ENCODE data around the gene S1PR3. TPM values are rescaled to one million over a fixed set of nuclear protein-coding genes. Genes with fewer than 3 reads are reported as not detected.
"Not testable (repeated sequence)": the region's sequence is repeated elsewhere in the genome, so short reads cannot be mapped to it uniquely, and the experiment has no call there.

The S1PR3 gene
- polyA plus RNA-seq (2012; ENCODE audit: missing spikeins) = 0.08 TPM

DNA sequence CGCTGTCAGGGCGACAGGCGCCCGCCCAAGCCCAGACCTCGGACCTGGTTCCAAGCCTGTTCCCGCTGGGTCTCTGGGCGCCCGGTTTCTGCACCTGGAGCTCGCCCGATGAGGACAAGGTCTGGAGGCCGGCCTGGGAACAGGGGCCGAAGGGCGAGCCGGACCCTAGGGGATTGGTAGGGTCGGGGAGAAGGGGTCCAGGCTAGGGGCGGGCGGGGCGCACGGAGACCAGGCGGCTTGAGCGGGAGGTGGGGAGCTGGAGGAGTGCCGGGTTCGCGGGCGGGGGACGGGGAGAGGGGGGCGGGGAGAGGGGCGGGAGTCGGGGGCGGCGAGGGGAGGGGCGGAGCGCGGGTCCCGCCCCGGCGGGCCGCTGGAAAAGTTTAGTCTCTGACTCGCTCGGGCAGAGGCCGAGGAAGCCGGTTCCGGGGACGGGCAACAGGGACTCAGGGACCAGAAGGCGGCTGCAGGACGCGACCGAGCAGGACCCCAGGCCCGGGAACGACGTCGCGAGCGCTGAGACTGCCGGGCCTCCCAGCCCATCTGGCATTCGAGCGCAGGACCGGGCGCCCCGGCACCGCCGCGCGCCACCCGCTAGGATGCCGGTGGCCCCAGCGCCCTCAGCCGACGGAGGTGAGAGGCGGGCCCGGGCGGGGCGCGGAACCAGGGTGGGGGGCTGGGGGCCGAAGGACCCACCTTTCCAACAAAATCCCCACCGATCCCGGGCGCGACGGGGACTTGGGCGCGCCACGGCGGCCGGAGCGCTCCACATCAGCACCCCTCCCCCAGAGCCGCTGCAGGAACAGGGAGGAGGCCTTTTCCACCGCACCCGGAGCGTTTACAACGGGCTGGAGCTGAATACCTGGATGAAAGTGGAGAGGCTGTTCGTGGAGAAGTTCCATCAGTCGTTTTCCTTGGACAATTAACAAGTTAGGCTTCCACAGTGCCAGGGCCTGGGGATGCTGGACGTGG lies at the start of gene S1PR3:
Gene S1PR3 (plus strand): TSS at position 403 of the 969 bp plus-strand sequence. CDS start 9,733 bp downstream, outside the sequence.
- FAIRE-seq (no peak), DNase-seq (ENCODE audit: insufficient read length) (no peak)
- no peak for TF ChIP-seq POLR2A (IDR thresholded peaks at IDR 0.05; ENCODE audit: low read depth, low read length)
- TF ChIP-seq TAF1 (IDR thresholded peaks at IDR 0.05; ENCODE audit: borderline replicate concordance, low read depth, low read length) = no peak
- TF ChIP-seq POLR2AphosphoS5 (IDR thresholded peaks at IDR 0.05; ENCODE audit: low read depth, low read length) = no peak

- not testable (repeated sequence) for FAIRE-seq; DNase-seq (ENCODE audit: insufficient read length)
Measured at GRCh38 chr9:88941586-88941985, 49.7 kb upstream of the S1PR3 start.

- TF ChIP-seq POLR2AphosphoS5 (IDR thresholded peaks at IDR 0.05; ENCODE audit: low read depth, low read length) (no peak), POLR2A (IDR thresholded peaks at IDR 0.05; ENCODE audit: low read depth, low read length) (no peak), TAF1 (IDR thresholded peaks at IDR 0.05; ENCODE audit: borderline replicate concordance, low read depth, low read length) (no peak)
- no peak for FAIRE-seq
Measured at GRCh38 chr9:88942411-88942810, 48.9 kb upstream of the S1PR3 start.

GRCh38 chr9:88945636-88946333 lies 45.5 kb upstream of the S1PR3 start:
- FAIRE-seq (no peak), DNase-seq (ENCODE audit: insufficient read length) (no peak)
- TF ChIP-seq POLR2A (IDR thresholded peaks at IDR 0.05; ENCODE audit: low read depth, low read length) (no peak), TAF1 (IDR thresholded peaks at IDR 0.05; ENCODE audit: borderline replicate concordance, low read depth, low read length) (no peak), POLR2AphosphoS5 (IDR thresholded peaks at IDR 0.05; ENCODE audit: low read depth, low read length) (no peak)

More at GRCh38 chr9:88942411-88942810, 48.9 kb upstream of the S1PR3 start:
- DNase-seq (ENCODE audit: insufficient read length) = no peak

DNA sequence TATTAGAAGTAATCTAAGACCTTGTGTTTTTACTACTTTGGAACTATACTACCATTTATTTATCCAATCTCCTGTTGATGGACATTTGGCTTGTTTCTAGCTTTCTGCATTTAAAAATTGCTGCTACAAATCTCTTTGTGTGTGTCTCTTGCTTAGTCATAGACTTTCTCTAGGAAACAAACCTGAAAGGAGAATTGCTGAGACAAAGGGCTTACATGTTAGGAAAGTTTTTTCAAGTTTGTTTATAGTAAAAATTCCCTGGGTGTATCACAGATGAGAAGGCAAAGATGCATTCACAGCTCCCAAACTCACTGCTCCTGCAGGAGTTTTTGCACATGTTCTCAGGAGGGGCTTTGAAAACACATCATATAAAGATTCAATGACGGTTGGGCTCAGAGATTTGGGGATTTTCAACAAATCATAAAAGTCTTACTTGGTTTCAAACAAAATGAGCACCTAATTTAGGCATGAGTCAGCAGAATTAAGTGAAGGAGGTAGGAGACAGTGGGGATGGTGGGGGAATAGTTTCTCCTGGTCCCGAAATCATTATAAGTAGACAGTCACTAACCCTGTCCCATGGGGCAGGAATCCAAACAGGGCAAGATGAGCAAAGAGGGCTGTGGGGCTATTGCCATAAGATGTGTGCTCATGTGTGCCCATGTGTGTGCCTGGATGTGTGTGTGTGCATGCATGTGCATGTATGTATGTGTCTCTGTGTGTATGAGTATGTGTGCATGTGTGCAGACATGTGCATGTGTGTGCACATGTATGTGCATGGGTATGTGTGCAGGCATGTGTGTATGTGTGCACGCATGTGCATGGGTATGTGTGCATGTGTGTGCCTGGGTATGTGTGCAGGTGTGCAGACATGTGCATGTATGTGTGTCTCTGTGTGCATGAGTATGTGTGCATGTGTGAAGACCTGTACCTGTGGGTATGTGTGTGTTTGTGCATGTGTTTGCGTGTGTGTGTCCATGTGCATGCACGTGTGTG lies 43.4 kb upstream of the S1PR3 start:
- no peak for FAIRE-seq
- TF ChIP-seq TAF1 (IDR thresholded peaks at IDR 0.05; ENCODE audit: borderline replicate concordance, low read depth, low read length) (no peak), POLR2A (IDR thresholded peaks at IDR 0.05; ENCODE audit: low read depth, low read length) (no peak), POLR2AphosphoS5 (IDR thresholded peaks at IDR 0.05; ENCODE audit: low read depth, low read length) (no peak)
- DNase-seq (ENCODE audit: insufficient read length) = no peak

- DNase-seq (ENCODE audit: insufficient read length) (no peak), FAIRE-seq (no peak)
- TF ChIP-seq TAF1 (IDR thresholded peaks at IDR 0.05; ENCODE audit: borderline replicate concordance, low read depth, low read length) (no peak), POLR2AphosphoS5 (IDR thresholded peaks at IDR 0.05; ENCODE audit: low read depth, low read length) (no peak), POLR2A (IDR thresholded peaks at IDR 0.05; ENCODE audit: low read depth, low read length) (no peak)
Measured at GRCh38 chr9:88949425-88949824, 41.8 kb upstream of the S1PR3 start.

DNA sequence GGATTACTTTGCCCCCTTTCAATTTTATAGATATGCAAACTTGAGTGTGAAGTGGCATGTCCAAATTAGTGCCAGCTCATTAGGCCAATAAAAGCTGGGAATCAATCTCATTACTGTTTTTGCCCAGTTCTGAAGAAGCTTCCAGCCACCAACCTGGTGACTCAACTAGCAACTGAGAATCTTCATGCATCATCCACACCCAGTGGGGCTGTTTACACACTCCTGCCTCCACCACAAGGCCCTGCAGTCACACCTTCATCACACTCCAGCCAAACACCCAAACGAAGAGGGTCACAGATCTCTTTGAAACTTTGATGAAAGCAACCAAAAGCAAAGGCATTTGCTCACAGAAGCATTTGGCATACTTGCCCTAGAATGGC lies 41.3 kb upstream of the S1PR3 start:
- no peak for DNase-seq (ENCODE audit: insufficient read length)
- TF ChIP-seq POLR2A (IDR thresholded peaks at IDR 0.05; ENCODE audit: low read depth, low read length) (no peak), TAF1 (IDR thresholded peaks at IDR 0.05; ENCODE audit: borderline replicate concordance, low read depth, low read length) (no peak), POLR2AphosphoS5 (IDR thresholded peaks at IDR 0.05; ENCODE audit: low read depth, low read length) (no peak)
- no peak for FAIRE-seq

DNA sequence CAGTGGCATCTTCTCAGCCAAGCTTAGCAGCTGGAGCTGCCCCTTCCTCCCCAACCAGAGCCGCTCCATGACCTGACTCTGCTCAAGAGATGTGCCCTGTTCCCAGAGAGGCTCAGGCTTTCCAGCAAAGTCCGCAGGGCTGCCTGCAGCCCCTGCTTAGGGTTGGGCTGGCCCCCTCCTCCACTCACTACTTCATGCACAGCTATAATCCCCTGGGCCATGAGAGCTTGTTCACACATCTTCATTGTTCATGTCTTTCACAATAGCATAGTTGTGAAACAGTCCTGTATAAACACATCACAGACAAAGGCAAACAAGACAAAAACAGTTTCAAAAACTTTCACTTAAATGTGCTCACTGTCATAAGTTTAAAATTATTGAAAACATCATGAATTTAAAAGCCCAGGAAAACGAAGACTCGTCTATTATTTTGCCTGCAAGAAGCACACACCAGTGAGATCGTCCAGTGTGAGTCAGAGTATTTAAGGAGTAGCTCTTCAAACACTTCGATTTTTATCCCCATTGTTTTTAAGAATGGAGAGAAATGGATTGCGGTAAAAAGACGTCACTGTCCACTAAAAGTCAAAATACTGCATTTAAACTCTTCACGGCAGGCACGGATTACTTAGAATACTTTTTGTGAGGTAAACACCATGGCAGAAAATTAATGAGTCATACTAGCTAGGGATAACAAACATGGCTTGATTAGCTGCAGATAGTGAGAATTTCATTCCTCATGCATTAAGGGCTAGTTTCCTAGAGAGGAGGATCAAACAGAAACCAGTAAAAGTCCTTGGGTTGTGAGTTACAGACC lies 40.7 kb upstream of the S1PR3 start:
- FAIRE-seq (no peak), DNase-seq (ENCODE audit: insufficient read length) (no peak)
- TF ChIP-seq TAF1 (IDR thresholded peaks at IDR 0.05; ENCODE audit: borderline replicate concordance, low read depth, low read length) (no peak), POLR2A (IDR thresholded peaks at IDR 0.05; ENCODE audit: low read depth, low read length) (no peak), POLR2AphosphoS5 (IDR thresholded peaks at IDR 0.05; ENCODE audit: low read depth, low read length) (no peak)

- DNase-seq (ENCODE audit: insufficient read length) = no peak
- no peak for FAIRE-seq
- no peak for TF ChIP-seq POLR2AphosphoS5 (IDR thresholded peaks at IDR 0.05; ENCODE audit: low read depth, low read length)
- no peak for TF ChIP-seq TAF1 (IDR thresholded peaks at IDR 0.05; ENCODE audit: borderline replicate concordance, low read depth, low read length)
- TF ChIP-seq POLR2A (IDR thresholded peaks at IDR 0.05; ENCODE audit: low read depth, low read length) = no peak
Measured at GRCh38 chr9:88951155-88951542, 40.1 kb upstream of the S1PR3 start.

- no peak for TF ChIP-seq POLR2A (IDR thresholded peaks at IDR 0.05; ENCODE audit: low read depth, low read length)
- TF ChIP-seq POLR2AphosphoS5 (IDR thresholded peaks at IDR 0.05; ENCODE audit: low read depth, low read length) = no peak
- TF ChIP-seq TAF1 (IDR thresholded peaks at IDR 0.05; ENCODE audit: borderline replicate concordance, low read depth, low read length) = no peak
- DNase-seq (ENCODE audit: insufficient read length) (no peak), FAIRE-seq (no peak)
Measured at GRCh38 chr9:88952086-88952615, 39.1 kb upstream of the S1PR3 start.

All from GM12892 (cell line).